Right lobe of liver (tissue), 4 donors: ENCODE data around the gene SLC44A1.
"Not testable (repeated sequence)": the region's sequence is repeated elsewhere in the genome, so short reads cannot be mapped to it uniquely, and the experiment has no call there.

Experiments
- POLR2A ChIP-seq: fragments of 450-650 bp; IDR thresholded peaks from one replicate; pipeline ENCODE4 v1.6.1; 2017; ENCODE audit warnings: antibody characterized with exemption, mild to moderate bottlenecking
- TF ChIP-seq, protein P1 (sequence below), 4 donors: fragments of 200-600 bp in 3 of 4; fragments of 450-650 bp in 1 of 4; IDR thresholded peaks; one replicate each; pipeline versions ENCODE4 v1.5.1 to v1.8.0; 2016 to 2022; ENCODE audit warnings: antibody characterized with exemption in 4 of 4, mild to moderate bottlenecking in 2 of 4
- donor health status: DM: no; HTN: no; CAD: no.
- donor health status: DM: no; HTN: no; CAD: no.
- donor health status: DM: no; HTN: yes; CAD: no.

DNA sequence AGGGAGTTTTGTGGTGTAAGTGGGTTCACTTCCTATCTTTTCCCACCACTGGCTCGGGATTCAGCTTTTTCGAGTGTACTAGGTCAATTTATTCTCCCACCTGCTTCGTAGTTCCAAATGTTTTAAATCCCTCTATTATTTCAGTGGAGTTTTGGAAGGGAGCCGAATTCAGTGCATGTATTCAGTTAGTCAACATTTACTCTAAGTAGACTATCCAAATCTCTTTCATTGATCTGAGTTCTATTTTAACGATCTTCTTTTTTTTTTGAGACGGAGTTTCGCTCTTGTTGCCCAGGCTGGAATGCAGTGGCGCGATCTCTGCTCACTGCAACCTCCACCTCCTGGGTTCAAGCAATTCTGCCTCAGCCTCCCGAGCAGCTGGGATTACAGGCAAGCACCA, 23.8 kb downstream of the SLC44A1 start:
- not testable (repeated sequence) for TF ChIP-seq POLR2A
- TF ChIP-seq, protein P1, sequence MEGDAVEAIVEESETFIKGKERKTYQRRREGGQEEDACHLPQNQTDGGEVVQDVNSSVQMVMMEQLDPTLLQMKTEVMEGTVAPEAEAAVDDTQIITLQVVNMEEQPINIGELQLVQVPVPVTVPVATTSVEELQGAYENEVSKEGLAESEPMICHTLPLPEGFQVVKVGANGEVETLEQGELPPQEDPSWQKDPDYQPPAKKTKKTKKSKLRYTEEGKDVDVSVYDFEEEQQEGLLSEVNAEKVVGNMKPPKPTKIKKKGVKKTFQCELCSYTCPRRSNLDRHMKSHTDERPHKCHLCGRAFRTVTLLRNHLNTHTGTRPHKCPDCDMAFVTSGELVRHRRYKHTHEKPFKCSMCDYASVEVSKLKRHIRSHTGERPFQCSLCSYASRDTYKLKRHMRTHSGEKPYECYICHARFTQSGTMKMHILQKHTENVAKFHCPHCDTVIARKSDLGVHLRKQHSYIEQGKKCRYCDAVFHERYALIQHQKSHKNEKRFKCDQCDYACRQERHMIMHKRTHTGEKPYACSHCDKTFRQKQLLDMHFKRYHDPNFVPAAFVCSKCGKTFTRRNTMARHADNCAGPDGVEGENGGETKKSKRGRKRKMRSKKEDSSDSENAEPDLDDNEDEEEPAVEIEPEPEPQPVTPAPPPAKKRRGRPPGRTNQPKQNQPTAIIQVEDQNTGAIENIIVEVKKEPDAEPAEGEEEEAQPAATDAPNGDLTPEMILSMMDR (IDR thresholded peaks at IDR 0.05): not testable (repeated sequence)
